Measurements from ENCODE around the gene ATG4B.
A peak's percentile ranks its signal among the peaks of the same experiment; 100 is the strongest.

Gene ATG4B

GRCh38 chr2:241668354-241668753 lies 30.9 kb downstream of the ATG4B start:
- no peak for DNase-seq

GRCh38 chr2:241668839-241669238 lies 31.3 kb downstream of the ATG4B start:
- no peak for DNase-seq

GRCh38 chr2:241670333-241671110 lies 33.0 kb downstream of the ATG4B start:
- DNase-seq = no peak

- DNase-seq = no peak
Observed at GRCh38 chr2:241671457-241672240, 34.2 kb downstream of the ATG4B start.

- DNase-seq = no peak
Observed at GRCh38 chr2:241672243-241673188, 35.0 kb downstream of the ATG4B start.

- DNase-seq = no peak
Observed at GRCh38 chr2:241673189-241673663, 35.7 kb downstream of the ATG4B start.

GRCh38 chr2:241673797-241674725 lies 36.6 kb downstream of the ATG4B start:
- DNase-seq = no peak

- DNase-seq = no peak
Observed at GRCh38 chr2:241675885-241676284, 38.4 kb downstream of the ATG4B start.

- DNase-seq = no peak
Observed at GRCh38 chr2:241676665-241677064, 39.2 kb downstream of the ATG4B start.

- DNase-seq = no peak
Observed at GRCh38 chr2:241677392-241677791, 39.9 kb downstream of the ATG4B start.

- no peak for DNase-seq
Observed at GRCh38 chr2:241678307-241678706, 40.8 kb downstream of the ATG4B start.

GRCh38 chr2:241678784-241679540 lies 41.5 kb downstream of the ATG4B start:
- DNase-seq = no peak

- no peak for DNase-seq
Observed at GRCh38 chr2:241680044-241680443, 42.6 kb downstream of the ATG4B start.

GRCh38 chr2:241680827-241681599 lies 43.5 kb downstream of the ATG4B start:
- no peak for DNase-seq

GRCh38 chr2:241686324-241686649 lies 48.8 kb downstream of the ATG4B start:
- DNase-seq = no peak

GRCh38 chr2:241686650-241687425 lies 49.3 kb downstream of the ATG4B start, which contains the start of gene DTYMK:
TSS of gene DTYMK (minus strand) at chr2:241686815. CDS start at chr2:241686783, 32 bp downstream.
- DNase-seq = peak; percentile 89

- DNase-seq = no peak
Observed at GRCh38 chr2:241689306-241689705, 51.8 kb downstream of the ATG4B start.

- DNase-seq = no peak
Observed at GRCh38 chr2:241690202-241690717, 52.8 kb downstream of the ATG4B start.

- DNase-seq = no peak
Observed at GRCh38 chr2:241692448-241692847, 55.0 kb downstream of the ATG4B start.
